CD14-positive monocyte (primary cell): ENCODE results near the gene ECSCR. TPM values are rescaled to one million over a fixed set of nuclear protein-coding genes. Genes with fewer than 3 reads are reported as not detected.
A peak's percentile ranks its signal among the peaks of the same experiment; 100 is the strongest.

Experiments
- DNase-seq, 3 donors: peaks; one replicate each; pipeline ENCODE4 v3.0.0-alpha.2; 2011 to 2022
- H2AFZ ChIP-seq: 2 replicates; pipeline ENCODE4 v1.6.0; 2012; ENCODE audit warnings: mild to moderate bottlenecking, low read depth, low read length, inconsistent platforms; ENCODE audit not compliant: insufficient read depth, poor library complexity, severe bottlenecking
- H3K27ac ChIP-seq, 2 donors: 1 replicate in 1 of 2; 2 replicates in 1 of 2; pipeline ENCODE4 v1.5.1; 2012 to 2013; ENCODE audit warnings: low read length in 2 of 2, control low read depth in 1 of 2, inconsistent platforms in 1 of 2, low read depth in 1 of 2, mild to moderate bottlenecking in 1 of 2
- H3K27me3 ChIP-seq, 2 donors: one replicate each; pipeline versions ENCODE4 v1.6.0 to v1.6.1; 2011 to 2013; ENCODE audit warnings: low read length in 2 of 2; ENCODE audit not compliant: control insufficient read depth in 2 of 2, insufficient read depth in 2 of 2
- H3K36me3 ChIP-seq, 2 donors: replicated peaks in 1 of 2; 1 replicate in 1 of 2; 2 replicates in 1 of 2; pipeline versions ENCODE4 v1.5.1 to v1.6.1; 2012 to 2013; ENCODE audit warnings: low read length in 2 of 2, control low read depth in 1 of 2, inconsistent platforms in 1 of 2, mild to moderate bottlenecking in 1 of 2; ENCODE audit not compliant: insufficient read depth in 2 of 2, control insufficient read depth in 1 of 2
- H3K4me1 ChIP-seq, 2 donors: 1 replicate in 1 of 2; 2 replicates in 1 of 2; pipeline versions ENCODE4 v1.5.1 to v1.6.1; 2012 to 2013; ENCODE audit warnings: low read length in 2 of 2, control low read depth in 1 of 2, inconsistent platforms in 1 of 2, mild to moderate bottlenecking in 1 of 2, moderate library complexity in 1 of 2; ENCODE audit not compliant: insufficient read depth in 2 of 2, control insufficient read depth in 1 of 2
- H3K4me2 ChIP-seq: replicated peaks from 2 replicates; pipeline ENCODE3; 2012; ENCODE audit warnings: low read length, moderate library complexity, mild to moderate bottlenecking; ENCODE audit not compliant: poor library complexity, severe bottlenecking; ENCODE audit errors: extremely low read depth
- H3K4me3 ChIP-seq, 3 experiments: fragments of 200-600 bp in 1 of 3; sonication (generic) in 1 of 3; replicated peaks in 1 of 3; 1 replicate in 2 of 3; 2 replicates in 1 of 3; pipeline ENCODE4 v1.5.1; 2011 to 2013; ENCODE audit warnings: low read length in 3 of 3, mild to moderate bottlenecking in 3 of 3, control low read depth in 2 of 3, low read depth in 2 of 3, inconsistent platforms in 1 of 3, moderate library complexity in 1 of 3
- H3K79me2 ChIP-seq: 2 replicates; pipeline ENCODE4 v1.6.0; 2012; ENCODE audit warnings: mild to moderate bottlenecking, control low read depth, inconsistent platforms, low read length, moderate library complexity; ENCODE audit not compliant: insufficient read depth
- H3K9ac ChIP-seq: 2 replicates; pipeline ENCODE4 v1.6.0; 2017; ENCODE audit warnings: low read length, mild to moderate bottlenecking; ENCODE audit not compliant: insufficient read depth, poor library complexity, severe bottlenecking
- H3K9me3 ChIP-seq, 2 donors: replicated peaks in 1 of 2; 1 replicate in 1 of 2; 2 replicates in 1 of 2; pipeline versions ENCODE4 v1.5.1 to v1.6.1; 2012 to 2013; ENCODE audit warnings: low read length in 2 of 2, control low read depth in 1 of 2; ENCODE audit not compliant: control insufficient read depth in 1 of 2, insufficient read depth in 1 of 2
- H4K20me1 ChIP-seq: 2 replicates; pipeline ENCODE4 v1.6.0; 2012; ENCODE audit warnings: mild to moderate bottlenecking, low read length, control low read depth, moderate library complexity; ENCODE audit not compliant: insufficient read depth
- H3K27ac Mint-ChIP-seq, 7 donors: one replicate each; pipeline ENCODE4 v1.8.0; 2020; ENCODE audit warnings: mild to moderate bottlenecking in 7 of 7, mixed read lengths in 7 of 7, moderate library complexity in 6 of 7, inconsistent platforms in 2 of 7
- H3K27me3 Mint-ChIP-seq, 3 donors: one replicate each; pipeline ENCODE4 v1.8.0; 2021 to 2022; ENCODE audit warnings: low read depth in 3 of 3, mild to moderate bottlenecking in 3 of 3, mixed read lengths in 3 of 3, moderate library complexity in 3 of 3, inconsistent platforms in 1 of 3
- H3K36me3 Mint-ChIP-seq, 2 donors: one replicate each; pipeline ENCODE4 v1.8.0; 2020; ENCODE audit warnings: mixed read lengths in 2 of 2, inconsistent platforms in 1 of 2, mild to moderate bottlenecking in 1 of 2
- H3K4me1 Mint-ChIP-seq: one replicate; pipeline ENCODE4 v1.8.0; 2020; ENCODE audit warnings: mild to moderate bottlenecking, mixed read lengths
- H3K4me3 Mint-ChIP-seq, 2 donors: one replicate each; pipeline ENCODE4 v1.8.0; 2020; ENCODE audit warnings: mild to moderate bottlenecking in 2 of 2, mixed read lengths in 2 of 2, moderate library complexity in 1 of 2
- H3K9me3 Mint-ChIP-seq, 7 donors: one replicate each; pipeline ENCODE4 v1.8.0; 2020 to 2022; ENCODE audit warnings: mixed read lengths in 7 of 7, mild to moderate bottlenecking in 6 of 7, moderate library complexity in 6 of 7, inconsistent platforms in 2 of 7
- WGBS: methylation state at CpG from one replicate; pipeline ENCODE4 v1.1.5; 2013; ENCODE audit warnings: missing lambda C conversion rate; ENCODE audit not compliant: insufficient coverage; 5-methylcytosine and 5-hydroxymethylcytosine counted together
- intact Hi-C, 2 donors: fragments of 100-400 bp; cut with micrococcal nuclease; formaldehyde crosslinking; loops; one replicate each; pipeline versions ENCODE4 v1.15.0 to v1.15.1; 2023
- polyA plus RNA-seq, 3 donors: library from polyadenylated mRNA; depleted of rRNA in 1 of 3; unstranded in 2 of 3; stranded (reverse) in 1 of 3; fragments of 300-500 nt in 2 of 3; fragments of >200 nt in 1 of 3; fragmentation: Illumina TruSeq in 2 of 3; gene quantifications; 1 replicate in 2 of 3; 2 replicates in 1 of 3; pipeline ENCODE4 v1.2.3, GENCODE V29; 2012 to 2021
- TF ChIP-seq, protein P1 (sequence below): fragments of 200-600 bp; IDR thresholded peaks from one replicate; pipeline ENCODE4 v1.8.0; 2022; ENCODE audit warnings: antibody characterized with exemption, mild to moderate bottlenecking

Gene ECSCR
- polyA plus RNA-seq, 3 donors, result not detected

DNA sequence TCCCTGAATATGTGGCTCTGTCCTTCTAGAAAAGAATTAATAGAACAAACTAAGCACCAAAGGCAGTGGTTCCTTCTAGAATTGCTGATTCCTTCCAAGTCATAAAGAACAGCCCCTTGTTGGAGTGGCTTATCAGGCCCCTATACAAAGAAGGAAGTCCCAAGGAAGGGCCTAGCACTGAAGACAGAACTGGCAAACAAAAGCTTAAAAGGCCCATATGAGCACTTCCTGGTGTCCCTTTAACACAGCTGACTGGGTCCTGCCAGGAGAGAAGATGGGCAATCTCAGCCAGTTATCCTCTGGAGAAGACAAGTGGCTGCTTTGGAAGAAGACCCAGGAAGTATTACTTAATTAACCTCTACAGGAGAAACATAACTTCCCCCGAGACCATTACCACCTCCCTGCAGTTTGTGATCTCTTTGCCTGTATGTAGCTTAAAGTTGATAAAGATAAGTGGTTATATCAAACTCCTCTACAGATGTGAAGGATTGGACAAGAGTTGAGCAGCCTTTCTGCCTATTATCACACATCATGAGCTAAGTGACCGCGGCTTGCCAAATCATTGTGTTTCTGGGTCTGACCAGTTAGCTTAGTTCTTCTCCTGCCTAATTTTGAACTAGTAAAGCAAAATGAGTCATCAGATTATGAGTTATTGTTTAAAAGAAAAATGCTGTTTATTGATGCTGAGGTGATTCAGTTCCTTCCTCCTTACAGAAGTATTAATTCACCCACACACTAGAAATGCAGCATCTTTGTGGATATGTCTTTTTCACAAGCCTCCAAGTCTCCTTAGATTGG lies 33.3 kb upstream of the ECSCR start:
- peak overlapping the region; percentile 81 to 94 (median 92) for H3K27ac Mint-ChIP-seq
- H3K4me2 ChIP-seq, result no peak overlapping the region

DNA sequence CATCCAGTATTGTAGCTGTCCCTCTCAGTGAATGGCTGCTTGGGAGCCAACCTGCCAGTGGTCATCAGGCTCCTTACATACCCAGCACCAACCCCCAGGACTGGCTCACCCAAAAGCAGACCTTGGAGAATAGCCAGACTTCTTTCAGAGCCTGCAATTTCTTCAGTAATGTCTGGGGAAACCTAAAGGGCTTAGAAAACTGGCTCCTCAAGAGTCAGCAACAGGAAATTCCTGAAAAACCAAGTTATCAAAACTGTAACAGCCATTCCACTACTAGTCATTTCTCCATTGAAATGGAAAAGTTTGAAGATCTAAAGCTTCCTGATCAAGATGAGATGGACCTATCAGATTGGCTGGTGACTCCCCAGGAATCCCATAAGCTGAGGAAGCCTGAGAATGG lies 32.3 kb upstream of the ECSCR start:
- H3K27me3 ChIP-seq, result no peaks in the 10 kb centered on the region
- H3K4me3 ChIP-seq, result no peak overlapping the region
- peaks cover 23 to 36% of the 10 kb centered on the region in 2 donors for H3K4me1 ChIP-seq
- no peaks in the 10 kb centered on the region for H3K9me3 ChIP-seq
- Mint-ChIP-seq H3K4me3 (no peak overlapping the region), H3K36me3 (no peaks in the 10 kb centered on the region), H3K27me3 (no peaks in the 10 kb centered on the region), H3K4me1 (peaks cover 29% of the 10 kb centered on the region), H3K9me3 (no peaks in the 10 kb centered on the region), H3K27ac (peak overlapping the region in 1 of 7 donors; percentile 81)
- TF ChIP-seq, protein P1, sequence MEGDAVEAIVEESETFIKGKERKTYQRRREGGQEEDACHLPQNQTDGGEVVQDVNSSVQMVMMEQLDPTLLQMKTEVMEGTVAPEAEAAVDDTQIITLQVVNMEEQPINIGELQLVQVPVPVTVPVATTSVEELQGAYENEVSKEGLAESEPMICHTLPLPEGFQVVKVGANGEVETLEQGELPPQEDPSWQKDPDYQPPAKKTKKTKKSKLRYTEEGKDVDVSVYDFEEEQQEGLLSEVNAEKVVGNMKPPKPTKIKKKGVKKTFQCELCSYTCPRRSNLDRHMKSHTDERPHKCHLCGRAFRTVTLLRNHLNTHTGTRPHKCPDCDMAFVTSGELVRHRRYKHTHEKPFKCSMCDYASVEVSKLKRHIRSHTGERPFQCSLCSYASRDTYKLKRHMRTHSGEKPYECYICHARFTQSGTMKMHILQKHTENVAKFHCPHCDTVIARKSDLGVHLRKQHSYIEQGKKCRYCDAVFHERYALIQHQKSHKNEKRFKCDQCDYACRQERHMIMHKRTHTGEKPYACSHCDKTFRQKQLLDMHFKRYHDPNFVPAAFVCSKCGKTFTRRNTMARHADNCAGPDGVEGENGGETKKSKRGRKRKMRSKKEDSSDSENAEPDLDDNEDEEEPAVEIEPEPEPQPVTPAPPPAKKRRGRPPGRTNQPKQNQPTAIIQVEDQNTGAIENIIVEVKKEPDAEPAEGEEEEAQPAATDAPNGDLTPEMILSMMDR, result no peak
- H2AFZ ChIP-seq, result no peak overlapping the region
- no peaks in the 10 kb centered on the region for H3K79me2 ChIP-seq
- DNase-seq, result no peak
- no peaks in the 10 kb centered on the region for H3K36me3 ChIP-seq
- H4K20me1 ChIP-seq, result no peaks in the 10 kb centered on the region
- no peak overlapping the region for H3K9ac ChIP-seq
- H3K27ac ChIP-seq, result no peak overlapping the region
- H3K4me2 ChIP-seq, result no peak overlapping the region
- intact Hi-C loops, result no loop called here

More for the DNA sequence above, 33.3 kb upstream of the ECSCR start:
- TF ChIP-seq, protein P1, result no peak
- Histone ChIP-seq H3K9me3 (no peaks in the 10 kb centered on the region), H3K27ac (peak overlapping the region in 1 of 2 donors; percentile 58), H3K36me3 (no peaks in the 10 kb centered on the region), H3K4me3 (no peak overlapping the region), H3K4me1 (peaks cover 23 to 36% of the 10 kb centered on the region in 2 donors), H4K20me1 (no peaks in the 10 kb centered on the region), H3K79me2 (no peaks in the 10 kb centered on the region), H3K27me3 (no peaks in the 10 kb centered on the region), H3K9ac (no peak overlapping the region), H2AFZ (peak overlapping the region; percentile 17)
- H3K4me3 Mint-ChIP-seq, result no peak overlapping the region
- no CpG with 5 or more reads among the region's 3 CpGs for WGBS
- no peaks in the 10 kb centered on the region for H3K27me3 Mint-ChIP-seq
- H3K9me3 Mint-ChIP-seq, result no peaks in the 10 kb centered on the region
- H3K36me3 Mint-ChIP-seq, result no peaks in the 10 kb centered on the region
- peaks cover 24% of the 10 kb centered on the region for H3K4me1 Mint-ChIP-seq
- intact Hi-C loops, result no loop called here
- peak; percentile 34 to 63 (median 57) for DNase-seq
